ENCODE results near the gene GALNT10. TPM values are rescaled to one million over a fixed set of nuclear protein-coding genes. Genes with fewer than 3 reads are reported as not detected.

The GALNT10 gene
- total and polyA plus RNA-seq, 2 of the 8 experiments (the other 6 are each of a cell fraction or from before 2014, with no cell fraction given) = 4.6 to 15.5 TPM

DNA sequence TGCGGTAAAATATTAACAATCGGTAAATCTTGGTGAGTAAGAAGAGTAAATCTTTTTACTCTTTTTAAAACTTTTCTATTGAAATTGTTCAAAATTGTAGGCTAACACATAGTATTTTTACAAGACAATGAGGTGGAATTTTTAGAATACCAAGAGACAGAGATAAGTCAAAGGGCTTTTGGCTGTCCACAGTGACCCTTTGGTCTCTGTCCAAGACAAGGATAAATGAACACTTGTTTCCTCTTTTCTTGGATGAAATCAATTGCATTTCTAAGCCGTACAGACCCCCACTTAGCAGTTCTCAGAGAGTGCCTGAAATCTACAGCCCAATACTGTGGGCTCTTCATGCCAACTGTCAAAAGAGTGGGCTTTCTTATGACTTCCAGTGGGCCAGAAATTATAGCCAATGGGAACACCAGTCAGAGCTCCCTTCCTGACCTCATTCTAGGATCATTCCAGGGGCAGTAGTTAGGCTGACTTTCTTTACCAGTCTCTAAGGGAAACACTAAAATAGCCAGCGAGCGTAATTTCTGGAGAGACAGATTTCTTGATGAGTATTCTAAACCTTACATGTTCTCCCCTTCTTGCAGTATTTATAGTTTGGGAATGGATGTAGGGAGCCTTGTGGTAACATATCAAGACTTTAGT, 74.1 kb downstream of the GALNT10 start:
- Histone ChIP-seq H2BK20ac (ENCODE audit: low read length) (no peak overlapping the region), H3K4ac (replicated peaks; ENCODE audit: insufficient read length, low read depth, low read length) (no peak overlapping the region), H3K14ac (ENCODE audit: insufficient read length) (no peak overlapping the region), H3K4me1 (replicated peaks in 1 of 4; ENCODE audit: control insufficient read depth in 3 of 4, insufficient read depth in 4 of 4, low read length in 3 of 4) (peaks cover 0 to 17% (median 11%) of the 10 kb centered on the region in 4 experiments; a peak in 3 of 7 replicates), H3K18ac (ENCODE audit: extremely low read depth, low read length) (no peak overlapping the region), H4K8ac (ENCODE audit: extremely low read depth, insufficient read depth, low read length) (no peak overlapping the region), H2AK5ac (ENCODE audit: low read depth, low read length) (no peak overlapping the region), H3K79me2 (ENCODE audit: control insufficient read depth in 1 of 2, insufficient read depth in 2 of 2, low read length in 2 of 2) (no peaks in the 10 kb centered on the region), H2AFZ (ENCODE audit: low read length) (no peak overlapping the region), H3K27me3 (replicated peaks in 1 of 4; ENCODE audit: control insufficient read depth in 3 of 4, extremely low read depth in 1 of 4, insufficient read depth in 3 of 4, low read length in 3 of 4) (no peaks in the 10 kb centered on the region), H2BK12ac (ENCODE audit: low read depth, low read length) (no peak overlapping the region), H3K56ac (replicated peaks; ENCODE audit: insufficient read length, low read depth, low read length) (no peak overlapping the region), H3K9me3 (ENCODE audit: insufficient read depth in 2 of 2, low read depth in 1 of 2, low read length in 1 of 2) (no peaks in the 10 kb centered on the region), H2BK5ac (ENCODE audit: low read depth, low read length) (no peak overlapping the region), H3K4me3 (ENCODE audit: extremely low read depth in 1 of 4, insufficient read depth in 2 of 4, low read depth in 3 of 4, low read length in 4 of 4) (no peak overlapping the region), H3K23me2 (ENCODE audit: low read depth, low read length) (no peaks in the 10 kb centered on the region), H3K23ac (ENCODE audit: insufficient read length) (no peak overlapping the region), H2BK15ac (ENCODE audit: low read length) (no peak overlapping the region), H4K5ac (ENCODE audit: insufficient read length, low read depth, low read length) (no peak overlapping the region), H4K20me1 (replicated peaks in 1 of 2; ENCODE audit: control insufficient read depth in 1 of 2, insufficient read depth in 2 of 2, low read length in 2 of 2) (no peaks in the 10 kb centered on the region), H3K4me2 (ENCODE audit: insufficient read depth in 1 of 2, low read depth in 2 of 2, low read length in 2 of 2) (no peak overlapping the region), H3K27ac (ENCODE audit: low read depth, low read length) (no peak overlapping the region), H3K9ac (replicated peaks in 1 of 4; ENCODE audit: extremely low read depth in 1 of 4, low read depth in 3 of 4, low read length in 3 of 4) (no peak overlapping the region), H3K79me1 (ENCODE audit: low read depth, low read length) (0 out of 2 replicates have a peak, but pooled peaks cover 3% of the 10 kb centered on the region), H2BK120ac (replicated peaks; ENCODE audit: low read depth, low read length) (no peak overlapping the region), H4K91ac (replicated peaks; ENCODE audit: insufficient read length, low read length) (no peak overlapping the region), H3K36me3 (ENCODE audit: control insufficient read depth in 2 of 4, insufficient read depth in 4 of 4, low read length in 3 of 4) (no peaks in the 10 kb centered on the region)
- DNase-seq (ENCODE audit: low read depth in 1 of 2, low spot score in 2 of 2) (no peak), FAIRE-seq (no peak)
- WGBS, 2 experiments (ENCODE audit: extremely low coverage in 1 of 2, insufficient coverage in 1 of 2, insufficient read length in 1 of 2, insufficient replicate concordance in 2 of 2, low coverage in 1 of 2, low lambda C conversion rate in 2 of 2, missing lambda C conversion rate in 1 of 2) = 92% methylated on average over 5 of the region's 5 CpGs; no CpG with 5 or more reads in 1 of the 2 experiments
- ChIA-PET CTCF (ENCODE audit: partially characterized antibody) (no interaction called here), POLR2A (ENCODE audit: partially characterized antibody) (interaction anchor here (0.6 kb wide), 1 partner anchor 383 kb away, joined by 3 read pairs; no protein-coding TSS in a partner anchor)
- TF ChIP-seq CREB1 (IDR thresholded peaks at IDR 0.05) (no peak), SAP30 (IDR thresholded peaks at IDR 0.05; ENCODE audit: insufficient read depth, insufficient replicate concordance, low read length) (no peak), NRF1 (IDR thresholded peaks at IDR 0.05; ENCODE audit: low read depth, low read length) (no peak), RBBP5 (IDR thresholded peaks at IDR 0.05; ENCODE audit: borderline replicate concordance, low read depth, low read length) (no peak), SP2 (IDR thresholded peaks at IDR 0.05; ENCODE audit: low read length) (no peak), SIN3A (conservative IDR thresholded peaks at IDR 0.05 in 1 of 2, IDR thresholded peaks at IDR 0.05 in 1 of 2; ENCODE audit: low read depth in 1 of 2, low read length in 2 of 2) (no peak), ASH2L (IDR thresholded peaks at IDR 0.05; ENCODE audit: low read length) (no peak), GTF2F1 (IDR thresholded peaks at IDR 0.05; ENCODE audit: borderline replicate concordance, low read depth, low read length) (no peak), HDAC6 (IDR thresholded peaks at IDR 0.05; ENCODE audit: low read depth, low read length) (no peak), CTBP2 (IDR thresholded peaks at IDR 0.05; ENCODE audit: borderline replicate concordance, insufficient read depth, insufficient read length, low read length) (no peak), TAF7 (optimal IDR thresholded peaks at IDR 0.05; ENCODE audit: borderline replicate concordance, low read depth, low read length) (no peak)
- TF ChIP-seq, protein P1, sequence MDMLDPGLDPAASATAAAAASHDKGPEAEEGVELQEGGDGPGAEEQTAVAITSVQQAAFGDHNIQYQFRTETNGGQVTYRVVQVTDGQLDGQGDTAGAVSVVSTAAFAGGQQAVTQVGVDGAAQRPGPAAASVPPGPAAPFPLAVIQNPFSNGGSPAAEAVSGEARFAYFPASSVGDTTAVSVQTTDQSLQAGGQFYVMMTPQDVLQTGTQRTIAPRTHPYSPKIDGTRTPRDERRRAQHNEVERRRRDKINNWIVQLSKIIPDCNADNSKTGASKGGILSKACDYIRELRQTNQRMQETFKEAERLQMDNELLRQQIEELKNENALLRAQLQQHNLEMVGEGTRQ (IDR thresholded peaks at IDR 0.05; ENCODE audit: low read length) = no peak
